HepG2 (cell line): Measurements from ENCODE around the gene TRAF3. TPM values are rescaled to one million over a fixed set of nuclear protein-coding genes. Genes with fewer than 3 reads are reported as not detected.

Experiments
- KIAA2018 ChIP-seq: sonication (generic); formaldehyde crosslinking; IDR thresholded peaks from 2 replicates; pipeline ENCODE4 v1.5.0; 2020; ENCODE audit warnings: mild to moderate bottlenecking, missing genetic modification reagents, borderline replicate concordance
- KLF16 ChIP-seq, 2 experiments: sonication (generic) in 1 of 2; formaldehyde crosslinking in 1 of 2; IDR thresholded peaks; 2 replicates each; pipeline versions ENCODE4 v1.6.1 to v1.8.0; 2016 to 2023; ENCODE audit warnings: missing genetic modification reagents in 2 of 2, missing compliant biosample characterization in 1 of 2
- MEF2D ChIP-seq: sonication (generic); formaldehyde crosslinking; IDR thresholded peaks from 2 replicates; pipeline ENCODE4 v1.5.1; 2020; ENCODE audit warnings: mild to moderate bottlenecking, missing genetic modification reagents
- MIXL1 ChIP-seq: IDR thresholded peaks from 2 replicates; pipeline ENCODE4 v1.6.1; 2016
- MLLT10 ChIP-seq: sonication (generic); formaldehyde crosslinking; IDR thresholded peaks from 2 replicates; pipeline ENCODE4 v1.4.0; 2020; ENCODE audit warnings: missing genetic modification reagents
- NR2F2 ChIP-seq: IDR thresholded peaks from 2 replicates; pipeline ENCODE4 v1.6.1; 2012; ENCODE audit warnings: low read depth, inconsistent platforms, borderline replicate concordance
- PCBP1 ChIP-seq: fragments of 200-400 bp; formaldehyde crosslinking; IDR thresholded peaks from 2 replicates; pipeline ENCODE4 v1.6.1; 2017; ENCODE audit warnings: mild to moderate bottlenecking, low read depth, low read length, borderline replicate concordance
- ZFP91 ChIP-seq: sonication (generic); formaldehyde crosslinking; IDR thresholded peaks from 2 replicates; pipeline ENCODE4 v1.9.0; 2022; ENCODE audit warnings: missing genetic modification reagents, mild to moderate bottlenecking, borderline replicate concordance
- ZNF567 ChIP-seq: sonication (generic); formaldehyde crosslinking; IDR thresholded peaks from 2 replicates; pipeline ENCODE4 v1.8.1; 2023; ENCODE audit warnings: mild to moderate bottlenecking, missing genetic modification reagents, borderline replicate concordance
- ZNF737 ChIP-seq: sonication (generic); formaldehyde crosslinking; IDR thresholded peaks from 2 replicates; pipeline ENCODE4 v1.5.0; 2020; ENCODE audit warnings: missing genetic modification reagents, mild to moderate bottlenecking, borderline replicate concordance
- polyA plus RNA-seq, 8 experiments: library from polyadenylated mRNA; depleted of rRNA in 3 of 8; stranded (reverse) in 7 of 8; unstranded in 1 of 8; fragments of >200 nt; fragmentation: Illumina TruSeq in 4 of 8; extraction: Trizol in 4 of 8; gene quantifications; 2 replicates each; pipeline versions ENCODE4 v1.2.1 to v1.2.3, GENCODE V29; 2011 to 2016; ENCODE audit warnings: low read depth in 4 of 8, missing spikeins in 1 of 8, mixed read lengths in 1 of 8; ENCODE audit not compliant: insufficient read depth in 1 of 8
- total RNA-seq, 5 experiments: library from RNA; depleted of rRNA; stranded (reverse); fragments of >200 nt; fragmentation: Illumina TruSeq; extraction: Trizol; gene quantifications; 2 replicates each; pipeline ENCODE4 v1.2.3, GENCODE V29; 2016; ENCODE audit warnings: low read depth in 1 of 5
- TF ChIP-seq, protein P1 (sequence below): sonication (generic); formaldehyde crosslinking; IDR thresholded peaks from 2 replicates; pipeline ENCODE4 v1.5.1; 2020; ENCODE audit warnings: mild to moderate bottlenecking, missing genetic modification reagents, moderate library complexity

The TRAF3 gene
- total and polyA plus RNA-seq, 2 of the 13 experiments (the other 11 are each of a cell fraction or from before 2014, with no cell fraction given): 6.9 to 12.2 TPM

DNA sequence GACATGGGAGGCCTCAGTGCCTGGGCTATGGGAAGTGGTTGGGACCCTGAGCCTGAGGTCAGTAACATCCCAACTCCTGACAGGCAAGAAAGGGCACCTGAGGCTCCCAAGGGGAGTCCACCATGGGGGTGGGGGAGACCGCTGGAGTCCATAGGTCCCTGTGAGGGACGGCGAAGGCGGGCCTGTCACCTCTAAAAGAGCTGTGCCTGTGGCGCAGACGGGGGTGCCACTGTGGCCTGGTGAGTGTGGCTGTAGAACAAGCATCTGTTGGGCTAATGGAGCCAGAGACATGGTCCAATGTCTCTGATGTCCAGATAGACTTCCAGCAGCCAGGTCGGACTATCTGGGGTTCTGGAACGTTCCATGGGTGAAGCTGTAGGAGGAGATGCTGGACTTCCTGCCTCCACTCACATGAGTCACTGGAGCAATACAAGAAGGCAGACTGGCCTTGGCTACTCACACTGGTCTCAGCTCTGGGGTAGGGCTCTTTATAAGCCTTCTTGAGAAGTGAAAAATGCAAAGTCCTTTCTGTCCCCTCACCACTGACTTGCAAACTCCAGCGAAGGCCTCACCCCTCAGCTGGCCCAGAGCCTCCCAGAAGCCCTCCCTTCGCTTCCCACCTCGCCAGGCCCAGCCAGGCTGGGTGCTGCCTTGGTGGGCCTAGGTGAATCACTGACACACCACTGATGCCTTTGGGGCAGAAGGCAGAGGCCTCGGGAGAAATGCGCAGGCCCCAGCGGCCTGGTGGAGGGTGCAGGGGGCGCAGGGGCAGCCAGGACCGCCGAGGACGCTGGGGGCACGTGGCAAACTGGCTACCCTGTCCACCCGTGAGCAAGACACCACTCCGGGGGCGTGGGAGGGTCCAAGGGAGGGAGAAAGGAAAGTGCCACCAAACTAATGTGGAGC is 1.1 kb upstream of the TRAF3 start (continued):
- no peak for TF ChIP-seq MEF2D (CRISPR knock-in tag)
- TF ChIP-seq PCBP1: no peak
- TF ChIP-seq KLF16 (CRISPR knock-in tag; IDR thresholded peaks at IDR 0.05): no peak
- TF ChIP-seq, protein P1, sequence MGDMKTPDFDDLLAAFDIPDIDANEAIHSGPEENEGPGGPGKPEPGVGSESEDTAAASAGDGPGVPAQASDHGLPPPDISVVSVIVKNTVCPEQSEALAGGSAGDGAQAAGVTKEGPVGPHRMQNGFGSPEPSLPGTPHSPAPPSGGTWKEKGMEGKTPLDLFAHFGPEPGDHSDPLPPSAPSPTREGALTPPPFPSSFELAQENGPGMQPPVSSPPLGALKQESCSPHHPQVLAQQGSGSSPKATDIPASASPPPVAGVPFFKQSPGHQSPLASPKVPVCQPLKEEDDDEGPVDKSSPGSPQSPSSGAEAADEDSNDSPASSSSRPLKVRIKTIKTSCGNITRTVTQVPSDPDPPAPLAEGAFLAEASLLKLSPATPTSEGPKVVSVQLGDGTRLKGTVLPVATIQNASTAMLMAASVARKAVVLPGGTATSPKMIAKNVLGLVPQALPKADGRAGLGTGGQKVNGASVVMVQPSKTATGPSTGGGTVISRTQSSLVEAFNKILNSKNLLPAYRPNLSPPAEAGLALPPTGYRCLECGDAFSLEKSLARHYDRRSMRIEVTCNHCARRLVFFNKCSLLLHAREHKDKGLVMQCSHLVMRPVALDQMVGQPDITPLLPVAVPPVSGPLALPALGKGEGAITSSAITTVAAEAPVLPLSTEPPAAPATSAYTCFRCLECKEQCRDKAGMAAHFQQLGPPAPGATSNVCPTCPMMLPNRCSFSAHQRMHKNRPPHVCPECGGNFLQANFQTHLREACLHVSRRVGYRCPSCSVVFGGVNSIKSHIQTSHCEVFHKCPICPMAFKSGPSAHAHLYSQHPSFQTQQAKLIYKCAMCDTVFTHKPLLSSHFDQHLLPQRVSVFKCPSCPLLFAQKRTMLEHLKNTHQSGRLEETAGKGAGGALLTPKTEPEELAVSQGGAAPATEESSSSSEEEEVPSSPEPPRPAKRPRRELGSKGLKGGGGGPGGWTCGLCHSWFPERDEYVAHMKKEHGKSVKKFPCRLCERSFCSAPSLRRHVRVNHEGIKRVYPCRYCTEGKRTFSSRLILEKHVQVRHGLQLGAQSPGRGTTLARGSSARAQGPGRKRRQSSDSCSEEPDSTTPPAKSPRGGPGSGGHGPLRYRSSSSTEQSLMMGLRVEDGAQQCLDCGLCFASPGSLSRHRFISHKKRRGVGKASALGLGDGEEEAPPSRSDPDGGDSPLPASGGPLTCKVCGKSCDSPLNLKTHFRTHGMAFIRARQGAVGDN: peak; percentile 95
- TF ChIP-seq NR2F2: no peak
- TF ChIP-seq KIAA2018 (CRISPR knock-in tag): no peak
- no peak for TF ChIP-seq ZNF737
- no peak for TF ChIP-seq MLLT10 (CRISPR knock-in tag)
- no peak for TF ChIP-seq MIXL1 (CRISPR knock-in tag)
- peak; percentile 58; the same call in 1 of the 2 replicates for TF ChIP-seq ZFP91 (CRISPR knock-in tag)
- TF ChIP-seq ZNF567 (CRISPR knock-in tag): no peak
